MCF 10A (cell line): ENCODE results near the gene PITPNM1. TPM values are rescaled to one million over a fixed set of nuclear protein-coding genes. Genes with fewer than 3 reads are reported as not detected.

ENCODE experiments used
- BruUV-seq: library from RNA; stranded (reverse); fragments of 400-500 nt; replicated peaks from 2 replicates; lab custom pipeline; 2021; lab: Mats Ljungman, UMichigan
- CTCF ChIA-PET: fragments of 300-600 bp; sonication (Branson Sonifier 250); formaldehyde crosslinking; extraction: SDS; loops from one replicate; lab custom pipeline; 2021; ENCODE audit warnings: antibody characterized with exemption, inconsistent platforms; lab: Yijun Ruan, JAX
- POLR2A ChIA-PET: fragments of 300-600, 350-650 bp; sonication (Branson Sonifier 250); formaldehyde crosslinking; extraction: SDS; loops from one replicate; lab custom pipeline; 2020; ENCODE audit warnings: antibody characterized with exemption, inconsistent platforms; lab: Yijun Ruan, JAX
- DNase-seq: peaks from one replicate; pipeline ENCODE4 v3.0.0-alpha.2; 2018; ENCODE audit not compliant: unreplicated experiment
- H3K27ac Mint-ChIP-seq: one replicate; pipeline ENCODE4 v1.8.0; 2022; ENCODE audit warnings: mild to moderate bottlenecking, low read depth, mixed read lengths; ENCODE audit not compliant: unreplicated experiment
- H3K27me3 Mint-ChIP-seq: one replicate; pipeline ENCODE4 v1.8.0; 2022; ENCODE audit warnings: mixed read lengths; ENCODE audit not compliant: insufficient read depth, unreplicated experiment
- H3K36me3 Mint-ChIP-seq: one replicate; pipeline ENCODE4 v1.8.0; 2022; ENCODE audit warnings: mild to moderate bottlenecking, moderate library complexity, mixed read lengths; ENCODE audit not compliant: insufficient read depth, unreplicated experiment
- H3K4me1 Mint-ChIP-seq: one replicate; pipeline ENCODE4 v1.8.0; 2022; ENCODE audit warnings: mixed read lengths; ENCODE audit not compliant: insufficient read depth, unreplicated experiment
- H3K4me3 Mint-ChIP-seq: one replicate; pipeline ENCODE4 v1.8.0; 2022; ENCODE audit warnings: mild to moderate bottlenecking, moderate library complexity, mixed read lengths; ENCODE audit not compliant: unreplicated experiment
- H3K9me3 Mint-ChIP-seq: one replicate; pipeline ENCODE4 v1.8.0; 2022; ENCODE audit warnings: mixed read lengths; ENCODE audit not compliant: unreplicated experiment
- intact Hi-C: fragments of 100-400 bp; cut with micrococcal nuclease; formaldehyde crosslinking; loops from 2 replicates; pipeline ENCODE4 v1.14.1; 2022
- total RNA-seq: library from RNA; stranded (reverse); gene quantifications from 2 replicates; pipeline ENCODE4 v1.2.3, GENCODE V29; 2022
- TF ChIP-seq, protein P1 (sequence below): fragments of 200-600 bp; IDR thresholded peaks from one replicate; pipeline ENCODE4 v1.8.0; 2022; ENCODE audit warnings: antibody characterized with exemption, mild to moderate bottlenecking; ENCODE audit not compliant: unreplicated experiment

PITPNM1 gene
- total RNA-seq, 1 experiment from 2014 or later, result 38.7 TPM

DNA sequence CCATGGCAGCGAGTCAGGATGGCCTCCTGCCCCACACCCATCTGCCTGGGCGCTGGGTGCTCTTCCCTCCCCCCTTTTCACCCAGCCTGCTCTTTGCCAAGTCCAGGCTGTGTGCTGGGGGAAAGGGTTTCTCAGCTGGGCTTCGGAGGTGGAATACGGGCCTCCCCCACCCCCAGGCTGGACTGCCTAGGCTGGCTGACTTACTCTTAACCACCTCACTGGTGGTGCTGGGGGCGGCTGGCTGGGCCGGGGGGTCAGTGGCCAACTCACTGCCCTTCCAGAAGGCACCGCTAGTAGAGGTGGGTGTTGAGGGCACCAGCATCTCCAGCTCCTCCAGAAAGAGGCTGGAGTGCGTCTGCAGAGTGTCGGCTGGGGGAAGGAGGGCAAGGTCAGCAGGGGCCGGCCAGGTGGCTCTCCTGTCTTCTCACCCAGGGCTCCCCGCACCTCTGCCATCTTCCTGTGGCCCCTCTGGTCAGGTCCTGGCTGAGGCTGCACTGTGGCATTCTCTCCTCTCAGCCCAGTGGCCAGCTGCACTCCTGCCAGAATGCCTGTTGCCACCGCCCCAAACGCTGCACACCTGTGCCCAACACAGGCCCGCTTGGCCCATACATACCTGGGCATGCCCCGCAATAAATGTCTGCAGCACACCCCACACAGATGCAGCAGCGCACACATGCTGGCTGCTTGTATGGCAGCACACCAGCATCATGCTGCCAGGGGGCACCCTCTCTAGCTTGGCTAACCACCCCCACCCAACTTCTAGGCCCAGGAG lies 9.7 kb downstream of the PITPNM1 start:
- BruUV-seq, result no TSS peak
- intact Hi-C loops, result no loop called here
- TF ChIP-seq, protein P1, sequence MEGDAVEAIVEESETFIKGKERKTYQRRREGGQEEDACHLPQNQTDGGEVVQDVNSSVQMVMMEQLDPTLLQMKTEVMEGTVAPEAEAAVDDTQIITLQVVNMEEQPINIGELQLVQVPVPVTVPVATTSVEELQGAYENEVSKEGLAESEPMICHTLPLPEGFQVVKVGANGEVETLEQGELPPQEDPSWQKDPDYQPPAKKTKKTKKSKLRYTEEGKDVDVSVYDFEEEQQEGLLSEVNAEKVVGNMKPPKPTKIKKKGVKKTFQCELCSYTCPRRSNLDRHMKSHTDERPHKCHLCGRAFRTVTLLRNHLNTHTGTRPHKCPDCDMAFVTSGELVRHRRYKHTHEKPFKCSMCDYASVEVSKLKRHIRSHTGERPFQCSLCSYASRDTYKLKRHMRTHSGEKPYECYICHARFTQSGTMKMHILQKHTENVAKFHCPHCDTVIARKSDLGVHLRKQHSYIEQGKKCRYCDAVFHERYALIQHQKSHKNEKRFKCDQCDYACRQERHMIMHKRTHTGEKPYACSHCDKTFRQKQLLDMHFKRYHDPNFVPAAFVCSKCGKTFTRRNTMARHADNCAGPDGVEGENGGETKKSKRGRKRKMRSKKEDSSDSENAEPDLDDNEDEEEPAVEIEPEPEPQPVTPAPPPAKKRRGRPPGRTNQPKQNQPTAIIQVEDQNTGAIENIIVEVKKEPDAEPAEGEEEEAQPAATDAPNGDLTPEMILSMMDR, result no peak
- no peak for DNase-seq
- Mint-ChIP-seq H3K36me3 (peaks cover 22% of the 10 kb centered on the region), H3K4me3 (no peak overlapping the region), H3K27me3 (no peaks in the 10 kb centered on the region), H3K4me1 (no peaks in the 10 kb centered on the region), H3K27ac (no peak overlapping the region), H3K9me3 (no peaks in the 10 kb centered on the region)
- CTCF ChIA-PET, result interaction anchor here (0.5 to 0.6 kb wide), 2 partner anchors 12 to 20 kb away, joined by 3 to 4 read pairs; no protein-coding TSS in a partner anchor
- POLR2A ChIA-PET, result no interaction called here

DNA sequence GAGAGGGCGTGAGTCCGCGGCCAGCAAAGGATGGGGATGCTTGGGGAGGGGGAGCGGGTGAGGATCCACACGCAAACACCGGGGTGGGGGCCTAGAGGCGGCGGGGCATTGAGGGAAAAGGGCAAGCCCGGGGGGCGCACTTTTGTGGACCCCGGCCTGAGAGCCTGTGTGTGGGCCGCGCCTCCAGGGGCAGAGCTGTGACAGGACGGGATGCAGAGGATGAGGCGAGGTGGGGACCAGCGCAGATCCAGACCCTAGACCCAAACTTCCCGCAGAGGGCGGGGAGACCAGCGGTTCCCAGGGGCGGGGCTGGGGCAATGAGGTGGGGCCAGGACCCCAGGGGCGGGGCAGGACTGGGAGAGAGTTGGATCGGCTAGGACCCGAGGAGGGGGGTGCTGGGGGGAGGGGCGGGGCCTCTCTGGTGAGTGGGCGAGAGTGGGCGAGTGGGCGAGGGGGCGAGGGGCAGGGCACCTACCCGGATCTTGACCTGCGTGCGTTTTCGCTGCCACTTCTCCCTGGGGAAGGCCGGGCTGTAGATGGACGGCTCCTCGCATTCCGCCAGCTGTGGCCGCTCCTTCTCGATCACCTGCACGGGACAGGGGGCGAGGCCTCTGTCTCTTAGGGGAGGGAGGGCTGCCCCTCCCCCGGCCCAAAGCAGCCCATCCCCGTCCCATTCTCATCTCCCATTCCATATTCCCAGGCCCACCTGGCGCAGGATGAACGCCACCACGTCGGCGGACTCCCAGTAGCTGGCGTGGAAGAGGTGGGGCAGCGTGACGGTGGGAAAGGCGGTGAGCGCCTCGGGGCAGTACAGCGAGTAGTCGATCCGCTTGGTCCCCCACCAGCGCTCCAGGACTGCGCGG lies 10.6 kb downstream of the PITPNM1 start:
- Mint-ChIP-seq H3K4me3 (no peak overlapping the region), H3K4me1 (no peaks in the 10 kb centered on the region), H3K27me3 (no peaks in the 10 kb centered on the region), H3K36me3 (peaks cover 20% of the 10 kb centered on the region), H3K27ac (no peak overlapping the region), H3K9me3 (no peaks in the 10 kb centered on the region)
- ChIA-PET CTCF (no interaction called here), POLR2A (no interaction called here)
- intact Hi-C loops, result no loop called here
- BruUV-seq, result no TSS peak
- TF ChIP-seq, protein P1, result no peak
- DNase-seq, result no peak

DNA sequence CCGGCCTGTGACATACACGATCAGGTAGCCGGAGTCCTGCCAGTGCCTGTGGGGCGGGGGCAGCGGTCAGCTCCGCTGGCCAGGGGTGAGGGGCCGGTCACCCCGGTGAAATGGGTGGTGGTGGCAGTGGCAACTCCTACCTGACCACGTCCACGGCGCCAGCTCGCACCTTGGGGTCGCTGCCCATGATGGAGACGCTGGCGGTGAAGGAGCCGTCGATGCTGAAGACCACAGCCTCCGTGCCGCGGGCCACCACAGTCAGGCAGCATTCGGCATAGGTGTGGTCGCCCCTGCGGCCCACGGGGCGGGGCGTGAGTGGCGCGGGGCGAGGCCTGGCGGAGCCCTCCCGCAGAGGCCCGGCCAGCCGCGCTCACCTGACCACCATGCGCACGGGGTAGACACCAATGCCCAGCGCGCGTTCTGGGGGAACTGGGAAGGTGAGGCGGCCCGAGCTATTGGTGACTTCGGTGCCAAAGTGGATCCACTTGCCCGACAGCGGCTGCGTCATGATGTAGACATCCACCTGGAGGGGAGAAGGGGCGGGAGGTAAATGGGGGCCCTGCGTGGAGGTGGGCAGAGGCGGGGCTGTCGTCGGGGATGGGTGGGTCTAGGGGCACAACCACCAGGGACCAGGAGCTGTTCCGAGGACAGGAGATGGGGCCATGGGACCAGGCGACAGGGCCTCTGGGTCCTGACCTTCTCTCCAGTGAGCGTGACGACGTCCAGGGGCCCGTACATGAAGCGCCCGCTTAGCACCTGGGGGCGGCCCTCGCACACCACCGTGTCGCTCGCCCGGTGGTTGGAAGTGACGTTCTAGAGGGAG lies 11.4 kb downstream of the PITPNM1 start:
- no peak for DNase-seq
- TF ChIP-seq, protein P1, result no peak
- no peaks in the 10 kb centered on the region for H3K27me3 Mint-ChIP-seq
- intact Hi-C loops, result no loop called here
- no peak overlapping the region for H3K27ac Mint-ChIP-seq
- no peaks in the 10 kb centered on the region for H3K9me3 Mint-ChIP-seq
- H3K4me3 Mint-ChIP-seq, result no peak overlapping the region
- peaks cover 24% of the 10 kb centered on the region for H3K36me3 Mint-ChIP-seq
- POLR2A ChIA-PET, result no interaction called here
- CTCF ChIA-PET, result no interaction called here
- H3K4me1 Mint-ChIP-seq, result no peaks in the 10 kb centered on the region
- BruUV-seq, result no TSS peak
